ENCODE measurements around the gene EXOC4. TPM values are rescaled to one million over a fixed set of nuclear protein-coding genes. Genes with fewer than 3 reads are reported as not detected.

The EXOC4 gene
- total RNA-seq, 1 donor from 2014 or later = 99.2 TPM

DNA sequence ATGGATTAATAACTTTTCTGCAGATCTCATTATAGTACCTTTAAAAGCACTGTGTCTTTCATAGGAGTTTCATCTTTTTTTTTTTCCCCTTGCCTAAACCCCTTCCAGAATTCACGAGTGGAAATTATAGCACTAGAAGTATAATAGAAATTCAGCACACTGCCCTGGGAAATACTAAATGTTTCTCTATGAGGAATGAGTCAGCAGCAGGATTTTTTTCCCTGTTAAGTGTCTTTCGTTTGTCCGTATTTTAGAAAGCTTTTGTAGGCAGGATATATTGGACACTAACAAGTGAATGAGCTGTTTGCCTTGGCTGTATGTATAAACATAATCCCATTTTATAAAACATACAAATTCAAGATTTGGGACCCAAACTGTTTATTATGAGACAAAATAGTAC, 105.8 kb downstream of the EXOC4 start:
- H3K27me3 ChIP-seq = no peaks in the 10 kb centered on the region
- no peak overlapping the region for H3K27ac ChIP-seq
- H3K36me3 ChIP-seq = no peaks in the 10 kb centered on the region
- no peak overlapping the region for H3K4me3 ChIP-seq
- intact Hi-C loops (cut with DNase I) = no loop called here
- DNase-seq (ENCODE audit: extremely low spot score in 2 of 2) = no peak
- no peak for TF ChIP-seq POLR2A (IDR thresholded peaks at IDR 0.05)
- TF ChIP-seq, protein P1, sequence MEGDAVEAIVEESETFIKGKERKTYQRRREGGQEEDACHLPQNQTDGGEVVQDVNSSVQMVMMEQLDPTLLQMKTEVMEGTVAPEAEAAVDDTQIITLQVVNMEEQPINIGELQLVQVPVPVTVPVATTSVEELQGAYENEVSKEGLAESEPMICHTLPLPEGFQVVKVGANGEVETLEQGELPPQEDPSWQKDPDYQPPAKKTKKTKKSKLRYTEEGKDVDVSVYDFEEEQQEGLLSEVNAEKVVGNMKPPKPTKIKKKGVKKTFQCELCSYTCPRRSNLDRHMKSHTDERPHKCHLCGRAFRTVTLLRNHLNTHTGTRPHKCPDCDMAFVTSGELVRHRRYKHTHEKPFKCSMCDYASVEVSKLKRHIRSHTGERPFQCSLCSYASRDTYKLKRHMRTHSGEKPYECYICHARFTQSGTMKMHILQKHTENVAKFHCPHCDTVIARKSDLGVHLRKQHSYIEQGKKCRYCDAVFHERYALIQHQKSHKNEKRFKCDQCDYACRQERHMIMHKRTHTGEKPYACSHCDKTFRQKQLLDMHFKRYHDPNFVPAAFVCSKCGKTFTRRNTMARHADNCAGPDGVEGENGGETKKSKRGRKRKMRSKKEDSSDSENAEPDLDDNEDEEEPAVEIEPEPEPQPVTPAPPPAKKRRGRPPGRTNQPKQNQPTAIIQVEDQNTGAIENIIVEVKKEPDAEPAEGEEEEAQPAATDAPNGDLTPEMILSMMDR (IDR thresholded peaks at IDR 0.05) = no peak
- TF ChIP-seq POLR2AphosphoS5 (IDR thresholded peaks at IDR 0.05; ENCODE audit: insufficient read depth in 1 of 2, low read depth in 1 of 2) = no peak
- no peaks in the 10 kb centered on the region for H3K4me1 ChIP-seq
- no peaks in the 10 kb centered on the region for H3K9me3 ChIP-seq

DNA sequence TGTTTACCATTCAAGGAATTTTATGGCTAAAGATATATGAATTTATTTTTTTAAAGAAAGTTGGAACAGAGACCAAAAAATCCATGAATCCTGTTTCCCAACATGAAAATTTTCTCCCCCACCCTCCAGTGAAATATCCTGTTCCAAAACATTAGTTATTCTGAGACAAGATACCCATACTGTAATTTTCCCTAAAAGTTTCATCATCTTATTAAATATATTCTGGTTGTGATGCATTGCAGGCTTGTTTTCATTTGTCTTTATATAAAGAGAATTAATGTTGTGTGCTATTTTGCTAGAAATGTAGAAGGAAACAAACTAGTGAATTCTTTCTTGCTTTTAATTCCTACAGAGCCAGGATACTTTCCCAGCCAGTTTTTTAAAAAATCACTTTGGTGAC, 106.6 kb downstream of the EXOC4 start:
- TF ChIP-seq POLR2A (IDR thresholded peaks at IDR 0.05) = no peak
- no peak for TF ChIP-seq POLR2AphosphoS5 (IDR thresholded peaks at IDR 0.05; ENCODE audit: insufficient read depth in 1 of 2, low read depth in 1 of 2)
- TF ChIP-seq, protein P1 (IDR thresholded peaks at IDR 0.05) = no peak
- intact Hi-C loops (cut with DNase I) = no loop called here
- H3K36me3 ChIP-seq = no peaks in the 10 kb centered on the region
- no peak overlapping the region for H3K27ac ChIP-seq
- DNase-seq (ENCODE audit: extremely low spot score in 2 of 2) = no peak
- H3K9me3 ChIP-seq = no peaks in the 10 kb centered on the region
- no peak overlapping the region for H3K4me3 ChIP-seq
- H3K27me3 ChIP-seq = no peaks in the 10 kb centered on the region
- H3K4me1 ChIP-seq = no peaks in the 10 kb centered on the region

DNA sequence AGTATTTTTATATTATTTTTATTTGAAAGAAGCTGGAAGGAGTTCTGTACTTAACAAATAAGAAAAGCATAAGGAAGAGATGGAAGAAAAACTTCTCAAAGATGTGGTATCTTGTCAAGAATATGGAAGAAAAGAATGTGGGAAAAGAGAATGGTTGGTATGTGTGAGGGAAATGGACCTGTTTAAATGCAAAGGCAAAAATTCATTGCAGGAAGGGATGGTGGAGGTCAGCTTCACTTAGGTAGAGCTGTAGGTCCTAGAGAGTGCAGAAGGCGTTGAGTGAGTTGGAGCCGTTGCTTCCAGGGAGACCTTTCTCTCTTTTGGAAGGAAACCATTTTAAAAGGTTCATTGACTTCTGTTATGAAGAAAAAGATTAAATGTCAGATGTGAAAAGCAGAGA, 107.3 kb downstream of the EXOC4 start:
- DNase-seq (ENCODE audit: extremely low spot score in 2 of 2) = no peak
- H3K27me3 ChIP-seq = no peaks in the 10 kb centered on the region
- no peaks in the 10 kb centered on the region for H3K9me3 ChIP-seq
- H3K27ac ChIP-seq = no peak overlapping the region
- H3K4me1 ChIP-seq = no peaks in the 10 kb centered on the region
- H3K36me3 ChIP-seq = no peaks in the 10 kb centered on the region
- intact Hi-C loops (cut with DNase I) = no loop called here
- H3K4me3 ChIP-seq = no peak overlapping the region
- no peak for TF ChIP-seq POLR2AphosphoS5 (IDR thresholded peaks at IDR 0.05; ENCODE audit: insufficient read depth in 1 of 2, low read depth in 1 of 2)
- TF ChIP-seq, protein P1 (IDR thresholded peaks at IDR 0.05) = no peak
- TF ChIP-seq POLR2A (IDR thresholded peaks at IDR 0.05) = no peak

DNA sequence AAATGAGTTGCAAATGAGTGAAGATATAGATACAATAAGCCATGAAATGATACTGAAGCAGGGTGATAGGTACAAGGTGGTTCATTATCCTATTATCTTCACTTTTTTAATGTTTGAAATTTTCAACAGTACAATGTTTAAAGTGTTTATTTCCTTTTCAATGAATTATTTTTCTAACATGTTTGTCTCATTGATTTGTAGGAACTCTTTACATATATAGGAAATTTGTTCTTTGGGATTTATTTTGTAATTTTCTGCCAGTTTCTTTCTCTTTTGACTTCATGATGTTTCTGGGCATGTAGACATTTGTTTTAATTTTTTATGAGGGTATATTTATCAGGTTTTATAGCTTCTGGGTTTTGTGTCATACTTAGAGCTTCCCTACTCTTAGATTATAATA, 108.9 kb downstream of the EXOC4 start:
- Histone ChIP-seq H3K9me3 (no peaks in the 10 kb centered on the region), H3K4me1 (no peaks in the 10 kb centered on the region), H3K36me3 (no peaks in the 10 kb centered on the region), H3K27me3 (no peaks in the 10 kb centered on the region), H3K4me3 (no peak overlapping the region), H3K27ac (no peak overlapping the region)
- TF ChIP-seq POLR2AphosphoS5 (IDR thresholded peaks at IDR 0.05; ENCODE audit: insufficient read depth in 1 of 2, low read depth in 1 of 2) (no peak), POLR2A (IDR thresholded peaks at IDR 0.05) (no peak)
- TF ChIP-seq, protein P1 (IDR thresholded peaks at IDR 0.05) = no peak
- intact Hi-C loops (cut with DNase I) = no loop called here
- no peak for DNase-seq (ENCODE audit: extremely low spot score in 2 of 2)

DNA sequence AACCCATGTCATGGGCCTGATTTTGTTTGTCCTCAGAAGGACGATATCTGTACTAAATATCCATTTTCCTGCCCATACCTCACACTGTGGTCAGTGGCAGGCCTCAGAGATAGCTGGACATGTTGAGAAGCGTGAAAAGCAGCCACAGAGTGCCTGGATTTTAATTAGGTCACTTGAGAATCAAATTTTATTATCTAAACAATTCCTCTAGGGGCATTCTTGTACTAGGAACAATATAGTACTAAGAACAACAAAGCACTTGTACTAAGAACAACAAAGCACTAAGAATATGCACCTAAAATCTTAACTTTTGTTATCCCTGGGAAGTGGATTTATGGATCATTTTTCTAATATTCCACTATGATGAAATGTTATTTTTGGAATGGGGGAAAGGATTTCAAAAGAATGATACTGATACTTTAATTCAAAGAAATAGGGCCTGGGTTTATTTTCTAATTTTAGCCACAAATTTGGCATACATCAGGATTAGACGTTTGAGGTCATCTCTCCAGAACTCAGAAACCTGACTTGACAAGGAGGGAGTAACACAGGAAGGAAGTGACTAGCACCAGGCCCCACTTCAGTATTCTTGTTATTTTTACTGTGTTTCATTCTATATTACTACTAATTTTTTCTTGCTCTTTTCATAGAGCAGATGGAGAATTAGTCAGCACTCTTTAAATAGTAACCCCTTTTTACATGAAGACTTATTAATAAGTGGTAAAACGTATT, 112.2 kb downstream of the EXOC4 start:
- no peaks in the 10 kb centered on the region for H3K9me3 ChIP-seq
- DNase-seq (ENCODE audit: extremely low spot score in 2 of 2) = no peak
- TF ChIP-seq POLR2A (IDR thresholded peaks at IDR 0.05) = no peak
- TF ChIP-seq, protein P1 (IDR thresholded peaks at IDR 0.05) = no peak
- TF ChIP-seq POLR2AphosphoS5 (IDR thresholded peaks at IDR 0.05; ENCODE audit: insufficient read depth in 1 of 2, low read depth in 1 of 2) = no peak
- no peaks in the 10 kb centered on the region for H3K27me3 ChIP-seq
- H3K27ac ChIP-seq = no peak overlapping the region
- H3K4me3 ChIP-seq = no peak overlapping the region
- intact Hi-C loops (cut with DNase I) = no loop called here
- no peaks in the 10 kb centered on the region for H3K36me3 ChIP-seq
- no peaks in the 10 kb centered on the region for H3K4me1 ChIP-seq

All from vagina (tissue), 2 donors.